ENCODE data around the gene OCLN. TPM values are rescaled to one million over a fixed set of nuclear protein-coding genes. Genes with fewer than 3 reads are reported as not detected.
"Not testable (repeated sequence)": the region's sequence is repeated elsewhere in the genome, so short reads cannot be mapped to it uniquely, and the experiment has no call there.

OCLN gene
- 4.4 and 4.5 TPM in 2 replicates for total RNA-seq
- long read RNA-seq, partial matches to known transcripts = 0 of 5 reads
- long read RNA-seq, other reads (novel, unspliced or antisense) = 1 of 5 reads

GRCh38 chr5:69492391-69492922, at the start of gene OCLN:
Gene OCLN (plus strand): TSS chr5:69492790. CDS start chr5:69504245, 11,455 bp downstream.
- H3K27ac Mint-ChIP-seq (ENCODE audit: unreplicated experiment) = no peak within 1 kb of the TSS
- no peak for TF ChIP-seq CTCF (IDR thresholded peaks at IDR 0.05)
- peaks cover 54% of the 10 kb centered on the region for H3K27me3 Mint-ChIP-seq (ENCODE audit: unreplicated experiment)
- no peaks in the 10 kb centered on the region for H3K36me3 Mint-ChIP-seq (ENCODE audit: unreplicated experiment)
- H3K9me3 Mint-ChIP-seq (ENCODE audit: unreplicated experiment) = no peaks in the 10 kb centered on the region
- DNase-seq (ENCODE audit: extremely low spot score, unreplicated experiment) = peak; percentile 84
- peak within 1 kb of the TSS; percentile 81 for H3K4me3 Mint-ChIP-seq (ENCODE audit: unreplicated experiment)
- H3K4me1 Mint-ChIP-seq (ENCODE audit: unreplicated experiment) = peaks cover 10% of the 10 kb centered on the region

- no peaks in the 10 kb centered on the region for H3K9me3 Mint-ChIP-seq (ENCODE audit: unreplicated experiment)
- H3K27me3 Mint-ChIP-seq (ENCODE audit: unreplicated experiment) = no peaks in the 10 kb centered on the region
- DNase-seq (ENCODE audit: extremely low spot score, unreplicated experiment) = peak; percentile 11
- no peak overlapping the region for H3K4me3 Mint-ChIP-seq (ENCODE audit: unreplicated experiment)
- TF ChIP-seq CTCF (IDR thresholded peaks at IDR 0.05) = no peak
- H3K27ac Mint-ChIP-seq (ENCODE audit: unreplicated experiment) = no peak overlapping the region
- no peaks in the 10 kb centered on the region for H3K36me3 Mint-ChIP-seq (ENCODE audit: unreplicated experiment)
- peaks cover 12% of the 10 kb centered on the region for H3K4me1 Mint-ChIP-seq (ENCODE audit: unreplicated experiment)
Observed at GRCh38 chr5:69444127-69444754, 48.3 kb upstream of the OCLN start.

GRCh38 chr5:69449511-69449910, 43.1 kb upstream of the OCLN start:
- Mint-ChIP-seq H3K27me3 (ENCODE audit: unreplicated experiment) (no peaks in the 10 kb centered on the region), H3K9me3 (ENCODE audit: unreplicated experiment) (no peaks in the 10 kb centered on the region), H3K36me3 (ENCODE audit: unreplicated experiment) (no peaks in the 10 kb centered on the region), H3K4me3 (ENCODE audit: unreplicated experiment) (no peak overlapping the region), H3K27ac (ENCODE audit: unreplicated experiment) (no peak overlapping the region), H3K4me1 (ENCODE audit: unreplicated experiment) (peaks cover 5% of the 10 kb centered on the region)
- no peak for TF ChIP-seq CTCF (IDR thresholded peaks at IDR 0.05)
- DNase-seq (ENCODE audit: extremely low spot score, unreplicated experiment) = no peak

GRCh38 chr5:69450116-69450515, 42.5 kb upstream of the OCLN start:
- Mint-ChIP-seq H3K4me1 (ENCODE audit: unreplicated experiment) (peaks cover 5% of the 10 kb centered on the region), H3K27ac (ENCODE audit: unreplicated experiment) (no peak overlapping the region), H3K36me3 (ENCODE audit: unreplicated experiment) (no peaks in the 10 kb centered on the region), H3K27me3 (ENCODE audit: unreplicated experiment) (no peaks in the 10 kb centered on the region), H3K9me3 (ENCODE audit: unreplicated experiment) (no peaks in the 10 kb centered on the region), H3K4me3 (ENCODE audit: unreplicated experiment) (no peak overlapping the region)
- no peak for DNase-seq (ENCODE audit: extremely low spot score, unreplicated experiment)
- TF ChIP-seq CTCF (IDR thresholded peaks at IDR 0.05) = no peak

- not testable (repeated sequence) for DNase-seq (ENCODE audit: extremely low spot score, unreplicated experiment); H3K27me3 Mint-ChIP-seq (ENCODE audit: unreplicated experiment); H3K27ac Mint-ChIP-seq (ENCODE audit: unreplicated experiment); H3K4me3 Mint-ChIP-seq (ENCODE audit: unreplicated experiment); H3K4me1 Mint-ChIP-seq (ENCODE audit: unreplicated experiment); H3K36me3 Mint-ChIP-seq (ENCODE audit: unreplicated experiment); H3K9me3 Mint-ChIP-seq (ENCODE audit: unreplicated experiment)
Observed at GRCh38 chr5:69450527-69450926, 42.1 kb upstream of the OCLN start.

All from osteocyte (in vitro differentiated cells).